ENCODE data around the gene DENND1C. TPM values are rescaled to one million over a fixed set of nuclear protein-coding genes. Genes with fewer than 3 reads are reported as not detected.

Gene DENND1C
- total RNA-seq, 4 donors from 2014 or later: 1.0 to 7.6 (median 4.6) TPM

- DNase-seq (ENCODE audit: low spot score): no peak
- no peak for ATAC-seq (ENCODE audit: low FRiP score)
- no peak for TF ChIP-seq CTCF (IDR thresholded peaks at IDR 0.05)
Measured at GRCh38 chr19:6427131-6427530, 54.5 kb downstream of the DENND1C start.

GRCh38 chr19:6425732-6426620 lies 55.6 kb downstream of the DENND1C start:
- no peak for DNase-seq (ENCODE audit: low spot score)

GRCh38 chr19:6424939-6425731 lies 56.5 kb downstream of the DENND1C start:
- peak; percentile 99 for DNase-seq (ENCODE audit: low spot score)
- ATAC-seq (ENCODE audit: low FRiP score): peak; percentile 96
- no peak for TF ChIP-seq CTCF (IDR thresholded peaks at IDR 0.05)

More at GRCh38 chr19:6425732-6426620, 55.6 kb downstream of the DENND1C start:
- no peak for TF ChIP-seq CTCF (IDR thresholded peaks at IDR 0.05)
- ATAC-seq (ENCODE audit: low FRiP score): no peak

GRCh38 chr19:6424195-6424938 lies 57.2 kb downstream of the DENND1C start, which contains the start of gene KHSRP:
Gene KHSRP (minus strand): TSS chr19:6424811. CDS start chr19:6424701, 110 bp downstream.
- TF ChIP-seq CTCF (IDR thresholded peaks at IDR 0.05): no peak
- no peak for ATAC-seq (ENCODE audit: low FRiP score)
- DNase-seq (ENCODE audit: low spot score): no peak

- ATAC-seq (ENCODE audit: low FRiP score) (no peak), DNase-seq (ENCODE audit: low spot score) (no peak)
- no peak for TF ChIP-seq CTCF (IDR thresholded peaks at IDR 0.05)
Measured at GRCh38 chr19:6423499-6424194, 57.9 kb downstream of the DENND1C start.
